A673 (cell line): ENCODE measurements around the gene PABPN1L. TPM values are rescaled to one million over a fixed set of nuclear protein-coding genes. Genes with fewer than 3 reads are reported as not detected.

Experiments
- BruUV-seq: library from RNA; stranded (reverse); fragments of 400-500 nt; replicated peaks from 2 replicates; lab custom pipeline; 2021; lab: Mats Ljungman, UMichigan
- CTCF ChIA-PET: fragments of 300-600 bp; sonication (Branson Sonifier 250); formaldehyde crosslinking; loops from one replicate; lab custom pipeline; 2022; ENCODE audit warnings: antibody characterized with exemption; lab: Charles Lee
- POLR2A ChIA-PET: fragments of 300-600 bp; sonication (Branson Sonifier 250); formaldehyde crosslinking; loops from one replicate; lab custom pipeline; 2022; ENCODE audit warnings: antibody characterized with exemption; ENCODE audit not compliant: low non-redundant PET; lab: Charles Lee
- DNase-seq: peaks from one replicate; pipeline ENCODE4 v3.0.0-alpha.2; 2015; ENCODE audit warnings: low spot score
- H3K27ac ChIP-seq: fragments of 200-600 bp; sonication (generic); 2 replicates; pipeline ENCODE4 v1.5.1; 2016; ENCODE audit warnings: mixed run types, low read depth, mild to moderate bottlenecking, mixed read lengths, antibody characterized with exemption, low read length; ENCODE audit not compliant: poor library complexity, severe bottlenecking
- H3K27me3 ChIP-seq: fragments of 200-600 bp; sonication (generic); replicated peaks from 2 replicates; pipeline ENCODE4 v1.6.1; 2017; ENCODE audit warnings: mixed run types, low read depth, mild to moderate bottlenecking, mixed read lengths, antibody characterized with exemption, low read length; ENCODE audit not compliant: insufficient read depth, poor library complexity
- H3K36me3 ChIP-seq: fragments of 200-600 bp; sonication (generic); 2 replicates; pipeline ENCODE4 v1.6.1; 2016; ENCODE audit warnings: mixed run types, mild to moderate bottlenecking, mixed read lengths, antibody characterized with exemption, low read length; ENCODE audit not compliant: insufficient read depth, poor library complexity, severe bottlenecking
- H3K4me1 ChIP-seq: fragments of 200-600 bp; sonication (generic); 2 replicates; pipeline ENCODE4 v1.6.1; 2017; ENCODE audit warnings: mixed run types, mild to moderate bottlenecking, mixed read lengths, antibody characterized with exemption, low read length; ENCODE audit not compliant: insufficient read depth, poor library complexity, severe bottlenecking
- H3K4me3 ChIP-seq: fragments of 200-600 bp; sonication (generic); 2 replicates; pipeline ENCODE4 v1.5.1; 2016; ENCODE audit warnings: low read depth, mixed run types, mild to moderate bottlenecking, mixed read lengths, low read length; ENCODE audit not compliant: poor library complexity, severe bottlenecking
- H3K9me3 ChIP-seq: fragments of 200-600 bp; sonication (generic); 2 replicates; pipeline ENCODE4 v1.6.1; 2016; ENCODE audit warnings: mixed run types, low read depth, mild to moderate bottlenecking, mixed read lengths, antibody characterized with exemption, low read length; ENCODE audit not compliant: poor library complexity, severe bottlenecking
- CTCF ChIP-seq: fragments of 300-800, 200-600 bp; sonication (generic); conservative IDR thresholded peaks from 2 replicates; pipeline ENCODE4 v1.5.1; 2017; ENCODE audit warnings: low read depth, mild to moderate bottlenecking, antibody characterized with exemption, low read length, moderate library complexity, mixed read lengths
- EZH2 ChIP-seq: fragments of 200-600 bp; sonication (generic); IDR thresholded peaks from 2 replicates; pipeline ENCODE4 v1.6.1; 2017; ENCODE audit warnings: borderline replicate concordance, low read depth, mild to moderate bottlenecking, mixed read lengths, antibody characterized with exemption, low read length; ENCODE audit not compliant: poor library complexity, severe bottlenecking
- intact Hi-C: fragments of 100-400 bp; cut with micrococcal nuclease; formaldehyde crosslinking; loops from one replicate; pipeline ENCODE4 v1.10.0; 2022; ENCODE audit not compliant: unreplicated experiment
- total RNA-seq: library from RNA; stranded (reverse); gene quantifications from 2 replicates; pipeline ENCODE4 v1.2.3, GENCODE V29; 2021

PABPN1L gene
- total RNA-seq, 1 experiment from 2014 or later: not detected

DNA sequence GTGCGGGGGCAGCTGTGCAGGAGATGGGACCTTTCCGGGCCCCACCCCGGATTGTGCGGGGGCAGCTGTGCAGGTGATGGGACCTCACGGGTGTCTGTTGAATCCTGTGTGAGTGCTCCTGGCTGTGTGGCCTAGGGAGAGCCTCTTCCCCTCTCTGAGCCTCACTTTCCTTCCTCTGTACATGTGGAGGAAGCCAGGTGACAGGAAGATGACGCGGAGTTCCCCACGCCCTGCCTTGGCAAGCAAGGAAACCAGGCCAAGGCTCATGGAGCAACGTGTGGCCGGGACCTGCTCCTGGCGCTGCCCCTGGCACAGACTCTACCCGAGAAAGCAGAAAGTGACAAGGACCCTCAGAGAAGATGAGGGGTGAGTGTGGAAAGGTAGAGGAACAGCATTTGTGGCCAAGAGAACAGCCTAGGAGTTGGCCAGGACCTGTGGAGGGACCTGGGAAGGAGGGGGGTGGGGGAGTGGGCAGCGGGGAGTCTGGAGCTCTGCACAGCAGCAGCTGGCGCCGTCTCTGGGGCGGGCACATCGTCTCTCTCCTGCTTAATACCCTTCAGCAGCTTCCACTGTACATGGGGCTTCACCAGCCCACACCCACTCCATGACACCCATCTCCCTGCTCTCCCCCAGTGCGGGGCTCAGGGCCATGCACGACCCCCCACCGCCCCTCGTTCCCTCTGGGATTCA, 38.4 kb upstream of the PABPN1L start:
- no TSS peak for BruUV-seq
- H3K27ac ChIP-seq: no peak overlapping the region
- DNase-seq: no peak
- intact Hi-C loops: no loop called here
- no peak overlapping the region for H3K4me3 ChIP-seq
- no peaks in the 10 kb centered on the region for H3K36me3 ChIP-seq
- ChIA-PET POLR2A (no interaction called here), CTCF (no interaction called here)
- peaks cover 4% of the 10 kb centered on the region for H3K4me1 ChIP-seq
- no peaks in the 10 kb centered on the region for H3K27me3 ChIP-seq
- no peaks in the 10 kb centered on the region for H3K9me3 ChIP-seq
- TF ChIP-seq CTCF: no peak

GRCh38 chr16:88903267-88903666, 36.8 kb upstream of the PABPN1L start:
- POLR2A ChIA-PET: no interaction called here
- Histone ChIP-seq H3K27me3 (no peaks in the 10 kb centered on the region), H3K9me3 (no peaks in the 10 kb centered on the region), H3K4me1 (peaks cover 4% of the 10 kb centered on the region), H3K4me3 (no peak overlapping the region), H3K36me3 (no peaks in the 10 kb centered on the region), H3K27ac (no peak overlapping the region)
- TF ChIP-seq CTCF (no peak), EZH2 (no peak)
- intact Hi-C loops: no loop called here
- CTCF ChIA-PET: no interaction called here
- no peak for DNase-seq
- no TSS peak for BruUV-seq

GRCh38 chr16:88902744-88903143, 36.3 kb upstream of the PABPN1L start:
- no peaks in the 10 kb centered on the region for H3K27me3 ChIP-seq
- TF ChIP-seq CTCF: no peak
- no peak for TF ChIP-seq EZH2
- no peak overlapping the region for H3K27ac ChIP-seq
- H3K4me3 ChIP-seq: no peak overlapping the region
- no peaks in the 10 kb centered on the region for H3K36me3 ChIP-seq
- H3K9me3 ChIP-seq: no peaks in the 10 kb centered on the region
- ChIA-PET CTCF (no interaction called here), POLR2A (no interaction called here)
- no TSS peak for BruUV-seq
- intact Hi-C loops: no loop called here
- DNase-seq: no peak
- peaks cover 4% of the 10 kb centered on the region for H3K4me1 ChIP-seq
